Activated CD4-positive, alpha-beta T cell treated with anti-CD3 and anti-CD28 coated beads for 4 hours (primary cell): Measurements from ENCODE around the gene AHCYL2.
"Not testable (repeated sequence)": the region's sequence is repeated elsewhere in the genome, so short reads cannot be mapped to it uniquely, and the experiment has no call there.

Experiments used
- DNase-seq, 2 donors: peaks; one replicate each; pipeline ENCODE4 v3.0.0-alpha.2; 2020

AHCYL2 gene

GRCh38 chr7:129295015-129295423 lies 70.2 kb downstream of the AHCYL2 start:
- no peak for DNase-seq

GRCh38 chr7:129298268-129298893 lies 73.6 kb downstream of the AHCYL2 start:
- peak; percentile 36 to 59 for DNase-seq

- DNase-seq = no peak
Observed at GRCh38 chr7:129299889-129300288, 75.1 kb downstream of the AHCYL2 start.

- DNase-seq = not testable (repeated sequence)
Observed at GRCh38 chr7:129300299-129300698, 75.5 kb downstream of the AHCYL2 start.

GRCh38 chr7:129307592-129307991 lies 82.8 kb downstream of the AHCYL2 start:
- no peak for DNase-seq

GRCh38 chr7:129308047-129308446 lies 83.2 kb downstream of the AHCYL2 start:
- no peak for DNase-seq

GRCh38 chr7:129311429-129311828 lies 86.6 kb downstream of the AHCYL2 start:
- no peak for DNase-seq

- DNase-seq = no peak
Observed at GRCh38 chr7:129313282-129313681, 88.5 kb downstream of the AHCYL2 start.

- DNase-seq = no peak
Observed at GRCh38 chr7:129315960-129316359, 91.1 kb downstream of the AHCYL2 start.

- no peak for DNase-seq
Observed at GRCh38 chr7:129317450-129317849, 92.6 kb downstream of the AHCYL2 start.

- DNase-seq = no peak
Observed at GRCh38 chr7:129327076-129327475, 102.2 kb downstream of the AHCYL2 start.

- DNase-seq = no peak
Observed at GRCh38 chr7:129332254-129333035, 107.6 kb downstream of the AHCYL2 start.

GRCh38 chr7:129334473-129334872 lies 109.6 kb downstream of the AHCYL2 start:
- no peak for DNase-seq

GRCh38 chr7:129338450-129338849 lies 113.6 kb downstream of the AHCYL2 start:
- no peak for DNase-seq

GRCh38 chr7:129341212-129341611 lies 116.4 kb downstream of the AHCYL2 start:
- no peak for DNase-seq

- DNase-seq = no peak
Observed at GRCh38 chr7:129341816-129342806, 117.3 kb downstream of the AHCYL2 start.

GRCh38 chr7:129343099-129343700 lies 118.4 kb downstream of the AHCYL2 start:
- peak in 1 of 2 donors; percentile 23 for DNase-seq

- DNase-seq = no peak
Observed at GRCh38 chr7:129347330-129347729, 122.5 kb downstream of the AHCYL2 start.

- DNase-seq = no peak
Observed at GRCh38 chr7:129348023-129348740, 123.4 kb downstream of the AHCYL2 start.

GRCh38 chr7:129351320-129351719 lies 126.5 kb downstream of the AHCYL2 start:
- DNase-seq = no peak

GRCh38 chr7:129353104-129353503 lies 128.3 kb downstream of the AHCYL2 start:
- DNase-seq = not testable (repeated sequence)
